ENCODE results near the gene BCAR3.

Gene BCAR3

GRCh38 chr1:93636712-93637111 is 44.9 kb downstream of the BCAR3 start:
- H2BK5ac ChIP-seq (ENCODE audit: low read depth, low read length, poor library complexity, severe bottlenecking): no peak overlapping the region
- H2AK5ac ChIP-seq (ENCODE audit: low read length, severe bottlenecking): no peak overlapping the region
- H2BK15ac ChIP-seq (ENCODE audit: low read depth, poor library complexity, severe bottlenecking): no peak overlapping the region
- no peak overlapping the region for H3K9ac ChIP-seq (ENCODE audit: low read length)
- no peak overlapping the region for H2AFZ ChIP-seq (ENCODE audit: low read depth, low read length)
- no peaks in the 10 kb centered on the region for H3K9me3 ChIP-seq (ENCODE audit: control insufficient read depth, low read length)
- peaks cover 30% of the 10 kb centered on the region for H3K79me1 ChIP-seq (replicated peaks; ENCODE audit: low read length, poor library complexity, severe bottlenecking)
- 91% methylated on average over 3 of the region's 3 CpGs for WGBS
- no peak overlapping the region for H4K8ac ChIP-seq (ENCODE audit: low read length)
- H3K27ac ChIP-seq (ENCODE audit: low read length, poor library complexity, severe bottlenecking): no peak overlapping the region
- H3K4me2 ChIP-seq (ENCODE audit: low read length, poor library complexity, severe bottlenecking): no peak overlapping the region
- no peak overlapping the region for H2BK12ac ChIP-seq (ENCODE audit: low read length in 2 of 2)
- peaks cover 13% of the 10 kb centered on the region for H3K4me1 ChIP-seq (ENCODE audit: control insufficient read depth, insufficient read depth, low read depth, low read length)
- H3K18ac ChIP-seq (ENCODE audit: low read depth in 1 of 2, low read length in 2 of 2): no peak overlapping the region
- H2BK120ac ChIP-seq (ENCODE audit: low read depth, low read length): no peak overlapping the region
- H3K4me3 ChIP-seq (ENCODE audit: insufficient read depth in 1 of 2, low read depth in 1 of 2, low read length in 2 of 2): no peak overlapping the region
- H3K27me3 ChIP-seq (ENCODE audit: control insufficient read depth in 1 of 2, insufficient read depth in 1 of 2, low read length in 2 of 2): no peaks in the 10 kb centered on the region
- peaks cover 17 to 83% of the 10 kb centered on the region in 2 experiments for H3K36me3 ChIP-seq (ENCODE audit: control insufficient read depth in 1 of 2, insufficient read depth in 2 of 2, low read depth in 1 of 2, low read length in 2 of 2)
- H4K91ac ChIP-seq (ENCODE audit: low read length): no peak overlapping the region
- H3K14ac ChIP-seq (ENCODE audit: low read length in 2 of 2): no peak overlapping the region
- H3K23ac ChIP-seq (ENCODE audit: low read length in 2 of 2): no peak overlapping the region
- no peak overlapping the region for H3K4ac ChIP-seq (ENCODE audit: low read depth in 1 of 2, low read length in 2 of 2)
- DNase-seq: no peak

GRCh38 chr1:93635614-93636543 is 45.8 kb downstream of the BCAR3 start:
- H3K14ac ChIP-seq (ENCODE audit: low read length in 2 of 2): no peak overlapping the region
- H3K23ac ChIP-seq (ENCODE audit: low read length in 2 of 2): no peak overlapping the region
- no peak overlapping the region for H2BK15ac ChIP-seq (ENCODE audit: low read depth, poor library complexity, severe bottlenecking)
- peaks cover 13% of the 10 kb centered on the region for H3K4me1 ChIP-seq (ENCODE audit: control insufficient read depth, insufficient read depth, low read depth, low read length)
- peak overlapping the region; percentile 46 for H2AK5ac ChIP-seq (ENCODE audit: low read length, severe bottlenecking)
- no peak overlapping the region for H3K9ac ChIP-seq (ENCODE audit: low read length)
- H3K27ac ChIP-seq (ENCODE audit: low read length, poor library complexity, severe bottlenecking): peak overlapping the region; percentile 60
- no peak overlapping the region for H3K4ac ChIP-seq (ENCODE audit: low read depth in 1 of 2, low read length in 2 of 2)
- no peaks in the 10 kb centered on the region for H3K9me3 ChIP-seq (ENCODE audit: control insufficient read depth, low read length)
- H3K79me1 ChIP-seq (replicated peaks; ENCODE audit: low read length, poor library complexity, severe bottlenecking): peaks cover 34% of the 10 kb centered on the region
- no peaks in the 10 kb centered on the region for H3K27me3 ChIP-seq (ENCODE audit: control insufficient read depth in 1 of 2, insufficient read depth in 1 of 2, low read length in 2 of 2)
- no peak overlapping the region for H4K91ac ChIP-seq (ENCODE audit: low read length)
- DNase-seq: no peak
- 91% methylated on average over 13 of the region's 14 CpGs for WGBS
- H2BK12ac ChIP-seq (ENCODE audit: low read length in 2 of 2): no peak overlapping the region
- H2BK5ac ChIP-seq (ENCODE audit: low read depth, low read length, poor library complexity, severe bottlenecking): no peak overlapping the region
- H3K18ac ChIP-seq (ENCODE audit: low read depth in 1 of 2, low read length in 2 of 2): no peak overlapping the region
- H3K36me3 ChIP-seq (ENCODE audit: control insufficient read depth in 1 of 2, insufficient read depth in 2 of 2, low read depth in 1 of 2, low read length in 2 of 2): peaks cover 25 to 81% of the 10 kb centered on the region in 2 experiments
- H4K8ac ChIP-seq (ENCODE audit: low read length): peak overlapping the region; percentile 19
- no peak overlapping the region for H3K4me3 ChIP-seq (ENCODE audit: insufficient read depth in 1 of 2, low read depth in 1 of 2, low read length in 2 of 2)
- H3K4me2 ChIP-seq (ENCODE audit: low read length, poor library complexity, severe bottlenecking): no peak overlapping the region
- H2BK120ac ChIP-seq (ENCODE audit: low read depth, low read length): no peak overlapping the region
- no peak overlapping the region for H2AFZ ChIP-seq (ENCODE audit: low read depth, low read length)

GRCh38 chr1:93633313-93633712 is 48.3 kb downstream of the BCAR3 start:
- Histone ChIP-seq H3K4me3 (ENCODE audit: insufficient read depth in 1 of 2, low read depth in 1 of 2, low read length in 2 of 2) (no peak overlapping the region), H2BK5ac (ENCODE audit: low read depth, low read length, poor library complexity, severe bottlenecking) (no peak overlapping the region), H3K27me3 (ENCODE audit: control insufficient read depth in 1 of 2, insufficient read depth in 1 of 2, low read length in 2 of 2) (no peaks in the 10 kb centered on the region), H3K4me1 (ENCODE audit: control insufficient read depth, insufficient read depth, low read depth, low read length) (peaks cover 12% of the 10 kb centered on the region), H3K27ac (ENCODE audit: low read length, poor library complexity, severe bottlenecking) (no peak overlapping the region), H4K8ac (ENCODE audit: low read length) (no peak overlapping the region), H3K14ac (ENCODE audit: low read length in 2 of 2) (no peak overlapping the region), H3K4me2 (ENCODE audit: low read length, poor library complexity, severe bottlenecking) (no peak overlapping the region), H2AK5ac (ENCODE audit: low read length, severe bottlenecking) (no peak overlapping the region), H3K23ac (ENCODE audit: low read length in 2 of 2) (no peak overlapping the region), H4K91ac (ENCODE audit: low read length) (no peak overlapping the region), H3K79me1 (replicated peaks; ENCODE audit: low read length, poor library complexity, severe bottlenecking) (peaks cover 28% of the 10 kb centered on the region), H3K4ac (ENCODE audit: low read depth in 1 of 2, low read length in 2 of 2) (no peak overlapping the region), H2BK12ac (ENCODE audit: low read length in 2 of 2) (no peak overlapping the region), H2AFZ (ENCODE audit: low read depth, low read length) (no peak overlapping the region), H3K9me3 (ENCODE audit: control insufficient read depth, low read length) (no peaks in the 10 kb centered on the region), H3K36me3 (ENCODE audit: control insufficient read depth in 1 of 2, insufficient read depth in 2 of 2, low read depth in 1 of 2, low read length in 2 of 2) (peaks cover 19 to 58% of the 10 kb centered on the region in 2 experiments), H3K18ac (ENCODE audit: low read depth in 1 of 2, low read length in 2 of 2) (no peak overlapping the region), H2BK15ac (ENCODE audit: low read depth, poor library complexity, severe bottlenecking) (no peak overlapping the region), H2BK120ac (ENCODE audit: low read depth, low read length) (no peak overlapping the region), H3K9ac (ENCODE audit: low read length) (no peak overlapping the region)
- DNase-seq: no peak
- 96% methylated on average over 4 of the region's 4 CpGs for WGBS

GRCh38 chr1:93631626-93632365 is 49.8 kb downstream of the BCAR3 start:
- DNase-seq: no peak
- no peak overlapping the region for H2BK120ac ChIP-seq (ENCODE audit: low read depth, low read length)
- peak overlapping the region in 1 of 2 experiments; percentile 61 for H3K18ac ChIP-seq (ENCODE audit: low read depth in 1 of 2, low read length in 2 of 2)
- peaks cover 16% of the 10 kb centered on the region for H3K4me1 ChIP-seq (ENCODE audit: control insufficient read depth, insufficient read depth, low read depth, low read length)
- peaks cover 19 to 45% of the 10 kb centered on the region in 2 experiments for H3K36me3 ChIP-seq (ENCODE audit: control insufficient read depth in 1 of 2, insufficient read depth in 2 of 2, low read depth in 1 of 2, low read length in 2 of 2)
- peak overlapping the region; percentile 56 for H4K91ac ChIP-seq (ENCODE audit: low read length)
- H4K8ac ChIP-seq (ENCODE audit: low read length): no peak overlapping the region
- H2BK15ac ChIP-seq (ENCODE audit: low read depth, poor library complexity, severe bottlenecking): no peak overlapping the region
- no peak overlapping the region for H3K23ac ChIP-seq (ENCODE audit: low read length in 2 of 2)
- H3K4ac ChIP-seq (ENCODE audit: low read depth in 1 of 2, low read length in 2 of 2): no peak overlapping the region
- H2BK12ac ChIP-seq (ENCODE audit: low read length in 2 of 2): peak overlapping the region in 1 of 2 experiments; percentile 21
- peaks cover 23% of the 10 kb centered on the region for H3K79me1 ChIP-seq (replicated peaks; ENCODE audit: low read length, poor library complexity, severe bottlenecking)
- no peak overlapping the region for H3K4me2 ChIP-seq (ENCODE audit: low read length, poor library complexity, severe bottlenecking)
- 92% methylated on average over 5 of the region's 5 CpGs for WGBS
- H3K14ac ChIP-seq (ENCODE audit: low read length in 2 of 2): no peak overlapping the region
- no peak overlapping the region for H2BK5ac ChIP-seq (ENCODE audit: low read depth, low read length, poor library complexity, severe bottlenecking)
- H3K4me3 ChIP-seq (ENCODE audit: insufficient read depth in 1 of 2, low read depth in 1 of 2, low read length in 2 of 2): no peak overlapping the region
- no peak overlapping the region for H3K9ac ChIP-seq (ENCODE audit: low read length)
- H2AFZ ChIP-seq (ENCODE audit: low read depth, low read length): no peak overlapping the region
- H3K27ac ChIP-seq (ENCODE audit: low read length, poor library complexity, severe bottlenecking): no peak overlapping the region
- H2AK5ac ChIP-seq (ENCODE audit: low read length, severe bottlenecking): peak overlapping the region; percentile 20
- H3K9me3 ChIP-seq (ENCODE audit: control insufficient read depth, low read length): no peaks in the 10 kb centered on the region
- H3K27me3 ChIP-seq (ENCODE audit: control insufficient read depth in 1 of 2, insufficient read depth in 1 of 2, low read length in 2 of 2): no peaks in the 10 kb centered on the region

All from mesenchymal stem cell (in vitro differentiated cells and primary cell).